Upper lobe of left lung (tissue), 4 donors: ENCODE results near the gene LRRC8D.

Experiments used
- POLR2A ChIP-seq, 4 donors: fragments of 450-650 bp; IDR thresholded peaks; one replicate each; pipeline ENCODE4 v1.5.1; 2016 to 2017; ENCODE audit warnings: antibody characterized with exemption in 4 of 4, mild to moderate bottlenecking in 2 of 4
- POLR2AphosphoS5 ChIP-seq, 2 donors: sonication (generic); formaldehyde crosslinking; IDR thresholded peaks; one replicate each; pipeline ENCODE4 v1.5.1; 2017; ENCODE audit warnings: antibody characterized with exemption in 2 of 2
- TF ChIP-seq, protein P1 (sequence below), 6 experiments: fragments of 450-650 bp in 4 of 6; fragments of 200-600 bp in 2 of 6; sonication (generic) in 2 of 6; IDR thresholded peaks; one replicate each; pipeline ENCODE4 v1.5.1; 2016 to 2019; ENCODE audit warnings: antibody characterized with exemption in 6 of 6

DNA sequence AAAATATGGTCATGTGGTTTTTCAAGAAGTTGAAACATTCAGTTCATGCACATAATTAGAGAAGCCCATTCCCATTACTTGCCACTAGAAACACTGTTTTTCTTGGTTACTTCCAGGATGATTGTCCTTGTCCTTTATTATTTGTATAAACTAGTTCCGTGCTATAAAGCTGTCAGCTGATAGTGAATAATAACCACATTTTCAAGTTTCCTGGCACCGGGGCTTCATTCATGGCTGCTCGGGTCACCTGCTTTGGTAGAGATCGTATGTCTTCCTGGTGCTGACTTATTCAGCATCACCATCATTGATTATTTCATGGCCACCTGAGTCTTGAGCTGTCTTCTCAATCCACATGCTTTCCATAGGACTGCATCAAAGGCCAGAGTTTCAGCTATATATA lies 111.1 kb downstream of the LRRC8D start:
- TF ChIP-seq, protein P1, sequence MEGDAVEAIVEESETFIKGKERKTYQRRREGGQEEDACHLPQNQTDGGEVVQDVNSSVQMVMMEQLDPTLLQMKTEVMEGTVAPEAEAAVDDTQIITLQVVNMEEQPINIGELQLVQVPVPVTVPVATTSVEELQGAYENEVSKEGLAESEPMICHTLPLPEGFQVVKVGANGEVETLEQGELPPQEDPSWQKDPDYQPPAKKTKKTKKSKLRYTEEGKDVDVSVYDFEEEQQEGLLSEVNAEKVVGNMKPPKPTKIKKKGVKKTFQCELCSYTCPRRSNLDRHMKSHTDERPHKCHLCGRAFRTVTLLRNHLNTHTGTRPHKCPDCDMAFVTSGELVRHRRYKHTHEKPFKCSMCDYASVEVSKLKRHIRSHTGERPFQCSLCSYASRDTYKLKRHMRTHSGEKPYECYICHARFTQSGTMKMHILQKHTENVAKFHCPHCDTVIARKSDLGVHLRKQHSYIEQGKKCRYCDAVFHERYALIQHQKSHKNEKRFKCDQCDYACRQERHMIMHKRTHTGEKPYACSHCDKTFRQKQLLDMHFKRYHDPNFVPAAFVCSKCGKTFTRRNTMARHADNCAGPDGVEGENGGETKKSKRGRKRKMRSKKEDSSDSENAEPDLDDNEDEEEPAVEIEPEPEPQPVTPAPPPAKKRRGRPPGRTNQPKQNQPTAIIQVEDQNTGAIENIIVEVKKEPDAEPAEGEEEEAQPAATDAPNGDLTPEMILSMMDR (IDR thresholded peaks at IDR 0.05), result no peak
- TF ChIP-seq POLR2A (IDR thresholded peaks at IDR 0.05) (no peak), POLR2AphosphoS5 (IDR thresholded peaks at IDR 0.05) (no peak)
